Hematopoietic multipotent progenitor cell treated with erythropoietin and hydrocortisone succinate and interleukin-3 and kit ligand, for 15 days (in vitro differentiated cells): ENCODE results near the gene SCAMP2.

ENCODE experiments used
- DNase-seq: peaks from one replicate; pipeline ENCODE4 v3.0.0-alpha.2; 2015; ENCODE audit warnings: low spot score

SCAMP2 gene

DNA sequence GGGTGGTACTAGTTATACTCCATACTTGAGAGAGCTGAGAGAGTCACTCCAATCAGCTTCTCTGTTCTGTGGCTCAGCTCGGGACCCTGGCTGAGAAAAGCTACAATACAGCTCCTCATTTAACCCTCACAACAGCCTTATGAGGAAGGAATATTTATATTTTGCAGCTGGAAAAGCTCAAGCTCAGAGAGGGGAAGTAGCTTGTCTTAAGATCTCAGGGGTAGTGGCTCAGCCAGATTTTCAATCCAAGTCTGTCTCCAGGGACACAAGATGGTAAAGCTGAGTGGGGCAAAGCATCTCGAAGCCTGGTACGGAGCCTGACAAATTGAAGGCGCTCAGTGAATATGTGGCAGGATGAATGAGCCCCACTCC, 14.8 kb downstream of the SCAMP2 start:
- DNase-seq = no peak

DNA sequence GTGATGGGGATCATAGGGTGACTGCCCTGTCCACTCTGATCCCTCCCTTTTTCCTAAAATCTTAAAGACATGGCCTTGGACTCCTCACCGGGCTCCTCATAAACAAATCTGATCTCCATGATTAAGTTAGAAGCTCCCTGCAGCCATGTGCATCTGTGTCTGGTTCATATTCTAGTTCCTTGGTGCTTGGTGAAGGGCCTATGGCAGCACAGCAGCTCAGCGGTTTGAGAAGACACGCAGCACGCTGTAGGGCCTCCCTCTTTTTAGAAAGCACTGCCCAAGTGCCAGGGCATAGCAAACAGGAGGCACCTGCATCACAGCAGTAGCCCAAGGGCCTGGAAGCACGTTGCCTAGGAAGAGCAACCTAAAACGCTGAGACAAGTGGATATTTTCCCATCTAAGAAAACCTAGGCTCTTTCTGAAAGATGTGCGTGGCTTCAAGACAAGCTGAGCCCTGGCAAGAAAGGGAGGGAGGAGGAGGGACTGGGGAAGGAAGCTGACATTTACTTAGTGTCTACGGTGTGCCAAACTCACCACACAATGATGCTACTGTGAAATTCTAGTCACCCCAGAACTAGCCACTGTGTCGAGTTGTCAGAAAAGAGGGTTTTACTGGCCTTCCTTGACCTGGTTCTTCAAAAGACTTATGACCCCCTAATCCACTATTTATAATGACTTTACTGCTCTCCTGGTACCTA, 15.3 kb downstream of the SCAMP2 start:
- DNase-seq = no peak

DNA sequence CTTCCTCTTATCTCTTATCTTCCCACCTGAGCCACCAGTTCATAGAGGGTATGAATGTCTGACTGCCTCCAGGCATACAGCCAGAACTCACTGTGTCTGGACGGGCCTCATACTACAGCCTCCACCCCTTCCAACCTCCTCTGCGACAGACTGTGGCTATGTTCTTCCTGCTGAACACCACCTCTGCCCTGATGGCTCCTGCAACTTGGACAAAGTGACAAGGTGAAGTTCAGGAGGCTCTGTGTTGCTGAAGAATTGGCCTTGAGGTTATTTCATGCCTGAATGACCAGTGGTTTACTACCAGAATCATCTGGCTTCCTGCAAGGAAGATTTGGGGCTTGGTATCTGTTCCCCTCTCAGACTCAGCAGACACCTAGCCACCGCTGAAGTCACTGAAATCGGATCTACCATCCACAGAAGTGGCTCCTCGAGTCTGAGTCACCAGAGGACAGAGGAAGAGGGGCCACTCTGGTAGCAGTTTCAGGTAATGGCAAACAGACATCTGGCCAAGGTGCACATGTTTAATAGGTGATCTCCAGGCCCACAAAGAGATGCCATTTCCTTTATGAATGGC, 16.0 kb downstream of the SCAMP2 start:
- DNase-seq = no peak

DNA sequence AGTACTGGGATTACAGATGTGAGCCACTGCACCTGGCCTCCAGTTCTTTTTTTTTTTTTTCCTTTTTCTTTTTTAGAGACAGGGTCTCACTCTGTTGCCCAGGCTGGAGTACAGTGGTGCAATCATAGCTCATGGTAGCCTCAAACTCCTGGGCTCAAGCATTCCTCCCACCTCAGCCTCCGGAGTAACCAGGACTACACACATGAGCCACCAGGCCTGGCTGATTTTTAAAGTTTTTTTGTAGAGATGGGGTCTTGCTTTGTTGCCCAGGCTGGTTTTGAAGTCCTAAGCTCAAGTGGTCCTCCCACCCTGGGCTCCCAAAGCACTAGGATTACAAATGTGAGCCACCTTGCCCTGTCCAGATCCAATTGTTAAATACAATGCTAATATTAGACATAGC, 16.6 kb downstream of the SCAMP2 start:
- no peak for DNase-seq

DNA sequence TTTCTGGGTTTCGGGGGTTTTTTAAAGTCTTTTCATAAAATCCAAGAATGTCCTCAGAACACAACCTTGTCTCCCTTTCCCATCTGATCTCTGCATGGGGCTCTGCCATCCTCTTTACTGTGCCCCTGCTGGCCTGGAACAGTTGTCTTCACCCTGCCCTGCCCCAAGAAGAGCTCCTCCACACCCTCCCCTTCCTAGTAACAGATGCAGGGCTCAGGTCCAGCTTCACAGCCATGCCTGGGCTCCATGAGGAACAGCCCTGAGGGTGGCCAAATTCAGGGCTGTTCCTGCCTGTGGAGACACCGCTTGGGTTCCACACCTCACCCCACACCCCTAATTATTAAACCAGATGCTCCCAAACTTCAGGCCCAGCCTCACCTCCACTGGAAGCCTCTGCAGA, 17.3 kb downstream of the SCAMP2 start:
- DNase-seq = no peak

DNA sequence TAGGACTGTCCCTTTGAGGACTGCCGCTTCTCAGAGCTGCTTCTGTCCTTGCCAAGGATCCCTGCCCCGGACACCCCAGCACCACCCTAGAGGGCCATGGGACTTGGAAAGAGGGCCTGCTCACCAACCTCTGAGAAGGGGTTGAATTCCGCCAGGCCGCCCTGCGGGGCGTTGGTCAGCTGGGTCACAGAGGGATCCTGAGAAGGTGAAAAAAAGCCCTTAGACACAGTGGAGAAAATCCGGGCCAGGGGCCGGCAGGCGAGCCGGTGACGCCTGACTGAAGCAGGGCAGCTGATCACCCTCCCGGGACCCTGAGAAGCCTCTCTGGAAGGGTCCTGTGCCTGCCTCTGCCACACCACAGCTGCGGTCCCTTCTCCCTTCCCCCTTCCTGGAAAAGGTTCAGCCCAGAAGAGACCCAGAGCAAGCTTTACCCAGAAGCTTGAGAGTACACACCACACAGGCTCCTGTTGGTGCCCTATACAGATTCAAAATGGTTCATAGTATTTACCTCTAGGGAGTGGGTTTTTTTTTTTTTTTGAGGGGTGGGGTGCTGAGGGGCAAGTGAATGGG, 18.6 kb downstream of the SCAMP2 start:
- no peak for DNase-seq

DNA sequence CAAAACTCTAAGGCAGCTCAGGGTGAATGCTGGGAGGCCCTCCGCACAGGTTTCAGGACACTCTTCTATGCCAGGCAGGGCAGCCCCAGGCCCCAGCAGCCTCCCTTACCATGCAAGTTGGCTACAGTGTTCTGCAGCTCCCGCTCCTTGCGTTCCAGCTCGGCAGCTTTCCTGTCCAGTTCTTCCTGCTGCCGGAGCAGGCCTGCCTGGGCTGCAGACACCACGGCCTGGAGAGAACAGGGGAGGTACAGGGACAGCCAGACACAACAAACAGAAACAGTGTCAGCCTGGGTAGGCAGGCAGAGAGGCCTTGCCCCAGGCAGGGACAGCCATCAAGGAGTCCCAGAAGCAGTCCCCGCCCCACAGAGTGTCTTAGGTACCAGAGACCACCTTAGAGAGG, 21.2 kb downstream of the SCAMP2 start:
- DNase-seq = no peak

DNA sequence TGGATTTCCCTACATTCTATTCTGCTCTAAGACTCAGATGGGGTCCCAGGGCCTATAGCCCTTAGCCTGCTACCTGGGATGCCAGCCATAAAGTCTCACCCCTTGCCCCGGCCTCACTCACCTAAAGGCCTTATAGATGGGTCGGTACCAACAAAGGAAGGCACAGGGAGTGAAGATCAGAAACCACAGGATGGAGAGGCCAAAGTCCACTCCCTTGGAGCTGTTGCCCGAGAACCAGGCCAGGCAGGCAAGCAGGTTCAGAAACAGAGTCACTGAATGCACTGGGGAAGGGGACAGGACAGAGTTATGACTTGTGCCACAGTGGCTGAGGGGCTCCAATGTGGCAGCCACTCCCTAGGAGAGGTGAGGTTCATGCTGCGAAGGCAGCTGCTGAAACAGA, 22.8 kb downstream of the SCAMP2 start:
- no peak for DNase-seq

DNA sequence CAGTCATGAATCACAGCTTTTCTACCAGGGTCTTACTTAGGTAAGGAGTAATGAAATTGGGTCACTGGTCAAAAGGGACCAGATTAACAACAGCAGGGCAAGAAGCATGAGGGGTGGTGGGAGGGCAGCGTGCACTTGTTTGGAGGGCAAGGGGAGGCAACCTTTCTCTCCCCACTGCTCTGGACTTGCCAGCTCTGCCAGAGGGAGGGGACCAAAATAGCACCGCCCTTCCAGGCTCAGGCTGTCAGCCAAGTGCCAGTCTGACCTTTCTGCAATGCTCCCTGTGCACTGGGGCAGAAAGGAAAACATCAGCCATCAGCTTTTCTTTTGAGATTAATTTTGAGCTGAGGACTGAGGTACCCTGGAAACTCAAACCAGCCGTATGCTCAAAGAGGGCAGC, 25.7 kb downstream of the SCAMP2 start:
- peak; percentile 18 for DNase-seq

DNA sequence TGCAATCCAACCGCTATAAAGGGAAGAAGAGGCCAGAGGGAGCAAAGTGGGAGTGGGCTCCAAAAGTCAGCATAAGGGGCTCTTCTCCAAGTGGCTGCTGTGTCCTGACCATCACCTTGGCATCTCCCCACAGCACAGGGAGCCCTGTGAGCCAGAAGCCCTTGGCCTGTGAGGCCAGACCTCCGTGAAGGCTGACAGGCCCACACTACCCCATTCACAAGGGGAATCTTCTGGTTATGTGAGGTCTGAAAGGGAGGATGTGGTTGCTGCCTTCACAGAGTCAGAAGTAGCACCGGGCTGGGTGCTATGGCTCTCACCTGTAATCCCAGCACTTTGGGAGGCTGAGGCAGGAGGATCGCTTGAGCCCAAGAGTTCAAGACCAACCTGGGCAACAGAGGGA, 27.6 kb downstream of the SCAMP2 start:
- no peak for DNase-seq

DNA sequence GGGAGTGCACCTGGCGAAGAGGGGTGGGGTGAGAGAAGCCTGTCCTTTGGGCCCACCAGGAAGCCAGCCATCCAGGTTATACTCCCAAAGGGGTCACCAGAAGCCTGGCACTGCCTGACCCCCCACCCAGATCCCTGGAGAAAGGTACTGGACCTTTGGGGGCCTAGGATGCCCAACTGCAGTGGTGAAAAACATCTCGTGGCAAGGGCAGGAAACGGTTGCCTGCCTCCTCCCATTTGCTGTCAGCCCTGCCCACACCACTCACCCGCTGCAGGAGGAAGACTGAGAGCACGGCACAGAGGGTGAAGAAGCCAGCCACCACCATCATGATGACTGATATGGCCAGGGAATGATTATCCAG, 28.0 kb downstream of the SCAMP2 start:
- DNase-seq = no peak

DNA sequence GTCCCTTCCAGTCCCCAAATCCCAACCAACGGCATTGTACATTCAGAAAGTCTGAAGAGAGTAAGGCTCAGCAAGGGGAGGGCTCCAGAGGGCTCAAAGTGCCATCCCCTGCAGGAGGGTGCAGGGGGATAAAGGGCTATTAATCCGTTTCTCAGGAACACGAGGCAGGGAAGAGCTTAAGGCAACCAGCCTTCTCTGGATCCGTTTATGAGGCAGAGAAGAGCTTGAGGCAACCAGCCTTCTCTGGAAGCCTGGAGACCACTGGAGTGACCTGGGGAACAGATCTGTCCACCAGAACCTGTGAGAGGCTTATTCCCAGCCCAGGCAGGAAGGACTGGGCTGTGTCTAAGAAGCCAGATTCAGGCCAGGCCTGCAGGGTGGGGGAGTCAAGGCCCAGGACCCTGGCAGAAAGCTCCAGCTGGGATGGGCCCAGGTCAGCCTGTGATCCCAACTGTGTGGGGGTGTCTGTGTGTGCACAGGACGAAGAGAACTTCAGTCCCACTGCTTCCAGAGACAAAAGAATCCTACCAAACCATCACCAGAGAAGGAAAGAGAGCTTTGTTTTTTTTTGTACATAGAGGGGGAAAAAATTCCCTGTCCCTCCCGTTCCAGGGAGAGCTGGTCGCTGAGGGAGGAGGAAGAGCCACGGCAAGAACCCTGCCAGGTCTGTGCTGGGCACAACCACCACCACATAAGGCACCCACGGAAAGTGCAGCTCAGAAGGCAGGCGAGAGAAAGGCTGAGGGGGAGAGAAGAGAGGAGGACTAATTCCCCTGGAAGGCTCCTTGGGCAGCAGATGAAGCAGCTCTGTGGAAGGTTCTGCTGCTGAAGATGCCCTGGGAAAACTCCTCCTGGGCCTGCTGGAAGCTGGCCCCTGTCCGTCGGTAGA, 28.6 kb downstream of the SCAMP2 start:
- no peak for DNase-seq

DNA sequence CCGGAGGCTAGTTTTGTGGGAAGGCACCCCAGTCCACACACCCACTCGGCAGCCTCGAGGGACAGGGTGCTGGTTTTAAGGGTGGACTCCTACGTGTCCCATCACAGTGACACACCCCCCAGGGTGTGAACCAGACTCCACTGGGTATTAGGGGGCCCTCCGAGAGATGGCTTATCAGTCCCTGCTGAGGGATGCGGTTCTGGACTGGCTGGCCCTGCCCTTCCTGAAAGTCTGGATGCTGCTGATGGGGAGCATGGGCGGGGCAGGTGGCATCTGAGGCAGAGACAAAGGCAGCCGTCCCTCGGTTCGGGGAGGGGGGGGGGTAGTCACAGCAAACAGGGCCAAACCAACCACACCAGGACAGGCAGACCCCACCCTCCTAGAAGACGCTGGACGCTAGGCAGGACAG, 29.3 kb downstream of the SCAMP2 start:
- peak; percentile 58 for DNase-seq

DNA sequence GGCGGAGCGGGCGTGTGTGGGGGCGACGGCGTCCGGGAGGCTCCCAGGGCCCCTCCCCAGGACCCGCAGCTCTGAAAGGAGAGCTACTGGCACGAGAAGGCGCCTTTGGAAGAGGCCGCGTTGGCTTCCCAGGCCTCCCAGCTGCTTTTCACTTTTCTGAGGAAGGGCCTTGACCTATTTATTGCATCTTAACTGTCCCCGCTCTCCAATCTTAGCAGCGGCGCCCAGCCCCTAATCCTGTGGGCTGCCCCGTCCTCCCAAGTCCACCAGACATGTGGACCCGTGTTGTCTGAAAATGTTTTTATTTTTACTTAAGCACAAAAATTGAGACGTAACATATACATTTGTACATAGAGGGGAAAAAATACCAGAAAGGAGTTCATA, 29.7 kb downstream of the SCAMP2 start:
- no peak for DNase-seq

DNA sequence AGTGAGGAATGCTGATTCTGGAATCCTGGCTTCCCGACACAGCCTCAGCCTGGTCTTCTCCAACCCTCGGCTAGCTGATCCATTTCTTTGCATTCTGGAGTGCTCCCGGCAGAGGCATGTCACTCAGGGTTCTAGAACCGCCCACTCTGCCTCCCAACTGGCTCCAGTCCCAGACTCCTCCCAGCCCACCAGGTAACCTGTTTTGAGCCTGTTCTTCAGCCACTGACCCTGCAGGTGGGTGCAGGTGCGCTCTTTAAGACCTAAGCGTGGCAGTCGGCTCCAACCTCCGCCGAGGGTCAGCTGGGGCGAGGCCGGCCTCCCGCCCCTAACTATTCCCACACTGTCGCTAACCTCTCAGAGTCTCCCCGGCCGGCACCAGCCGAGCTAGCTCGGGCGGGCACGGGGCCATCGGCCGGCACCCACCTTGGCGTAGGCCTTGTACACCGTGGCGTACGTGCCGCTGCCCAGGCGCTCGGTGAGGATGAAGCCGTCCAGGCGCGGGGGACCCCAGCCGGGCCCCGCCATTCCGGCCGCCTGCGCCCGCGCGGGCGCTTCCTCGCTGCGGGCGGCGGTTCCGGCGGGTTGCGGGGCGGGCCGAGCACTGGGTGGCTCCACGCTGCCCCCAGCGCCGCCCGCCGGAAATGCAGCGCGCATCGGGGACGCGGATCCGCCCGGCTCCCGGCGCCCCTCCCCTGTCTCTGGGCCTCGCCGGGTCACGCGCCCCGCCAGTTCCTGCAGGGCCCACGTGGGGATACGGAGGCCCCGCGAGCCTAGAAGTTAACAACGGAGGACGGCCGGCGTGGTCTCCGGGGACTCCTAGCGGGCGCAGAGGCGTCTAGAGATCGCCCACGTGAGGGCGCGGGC, 30.4 kb downstream of the SCAMP2 start, which contains the start of gene ULK3:
TSS of gene ULK3 (minus strand) at position 576 of the 864 bp plus-strand sequence. CDS start at position 525, 51 bp downstream.
- peak; percentile 87 for DNase-seq

DNA sequence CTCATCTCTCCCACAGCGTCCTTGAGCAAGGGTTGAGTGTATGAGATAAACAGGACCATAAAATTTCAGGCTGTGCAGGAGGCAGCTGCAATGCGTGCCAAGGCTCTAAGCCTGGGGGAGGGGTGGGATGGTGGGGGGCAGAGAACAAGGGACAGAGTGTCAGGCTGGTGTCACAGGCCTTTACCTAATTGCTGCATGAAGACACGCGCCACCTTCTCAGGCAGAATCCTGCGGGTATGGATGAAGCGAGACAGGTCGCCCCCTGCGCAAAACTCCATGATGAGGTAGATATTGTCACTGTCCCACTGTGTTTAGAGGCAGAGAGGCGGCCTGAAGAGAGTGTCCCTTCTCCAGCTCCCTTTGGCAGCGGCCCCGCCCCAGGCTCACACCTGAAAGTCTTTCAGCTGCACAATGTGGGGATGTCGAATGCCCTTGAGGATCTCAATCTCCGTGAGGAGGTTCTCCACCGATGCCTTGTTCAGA, 31.2 kb downstream of the SCAMP2 start:
- no peak for DNase-seq

DNA sequence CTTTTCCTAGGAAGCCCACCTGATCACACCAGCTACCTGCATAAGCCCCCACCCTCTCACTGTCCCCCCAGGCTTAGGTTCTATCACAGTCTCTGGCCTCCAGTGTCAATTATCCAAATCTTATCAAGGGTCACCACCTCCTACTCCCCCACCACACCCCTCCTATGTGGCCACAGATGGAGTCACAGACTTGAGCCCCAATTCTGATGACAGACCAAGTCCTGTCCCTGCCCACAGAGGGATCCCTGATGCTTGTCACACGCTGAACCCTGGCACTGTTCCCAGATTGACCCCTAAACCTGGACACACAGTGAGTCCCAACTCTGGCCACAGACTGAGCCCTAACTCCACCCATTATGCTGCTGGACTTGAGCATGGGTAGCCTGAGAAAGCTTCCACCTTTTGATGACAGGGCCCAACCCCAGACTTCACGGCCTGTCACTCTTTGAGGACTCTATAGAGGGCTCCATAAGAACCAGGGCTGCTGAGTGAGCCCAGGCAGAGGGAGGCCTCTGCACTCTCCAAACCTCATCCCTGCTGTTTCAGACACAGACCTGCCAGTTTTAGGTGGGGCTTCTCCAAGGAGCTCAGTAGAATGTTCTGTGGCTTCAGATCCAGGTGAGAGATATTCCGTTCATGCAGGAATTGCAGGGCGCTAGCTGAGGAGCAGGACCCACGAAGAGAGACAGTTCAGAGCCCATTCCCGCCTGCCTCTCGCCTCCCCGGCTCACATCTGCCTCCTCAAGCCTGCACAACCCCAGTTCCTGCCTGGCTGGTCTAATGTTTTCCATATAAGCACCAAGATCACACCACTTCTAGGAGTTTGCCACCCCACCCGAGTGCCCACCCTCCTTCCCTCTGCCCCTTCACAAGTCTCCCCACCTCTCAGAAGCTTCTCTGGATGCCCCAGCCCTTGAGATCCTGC, 32.1 kb downstream of the SCAMP2 start:
- no peak for DNase-seq

DNA sequence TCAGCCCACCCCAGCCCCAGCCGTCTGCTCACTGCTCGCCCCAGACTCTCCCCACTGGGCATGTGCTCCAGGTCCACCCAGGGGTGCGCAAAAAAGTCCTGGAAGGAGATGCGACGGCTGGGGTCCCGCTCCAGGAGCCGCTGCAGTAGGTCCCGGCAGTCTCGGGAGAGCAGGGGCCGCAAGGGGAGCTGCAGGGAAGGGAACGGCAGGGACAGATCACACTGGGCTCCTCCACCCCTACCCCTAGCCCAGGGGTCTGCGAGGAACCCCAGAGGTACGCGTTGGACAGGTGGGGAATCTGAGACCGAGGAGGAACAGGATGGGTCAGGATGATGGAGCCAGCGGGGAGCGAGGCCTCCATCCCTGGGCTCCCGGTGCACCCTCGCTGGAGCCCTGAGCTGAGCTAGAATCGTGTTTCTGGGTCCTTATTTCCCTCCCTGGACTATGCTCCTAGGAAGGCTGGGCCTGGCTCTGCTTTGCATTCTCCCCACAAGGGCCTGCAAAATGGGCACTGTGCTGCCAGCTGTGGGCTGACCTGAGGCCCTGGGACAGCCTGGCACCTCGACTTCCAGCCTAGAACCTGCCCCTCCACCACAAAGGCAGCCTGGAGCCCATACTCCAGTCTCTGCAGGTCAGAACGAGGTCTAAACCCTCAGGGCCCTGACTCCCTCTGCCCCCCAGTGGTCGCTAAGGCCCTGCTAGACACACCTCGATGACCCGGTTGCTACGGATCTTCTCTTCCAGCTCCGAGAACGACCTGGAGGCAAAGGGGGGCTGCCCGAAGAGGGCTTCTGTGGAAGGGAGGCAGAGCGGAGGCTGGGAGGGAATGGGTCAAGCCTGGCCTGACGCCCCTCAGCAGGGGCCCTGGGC, 33.4 kb downstream of the SCAMP2 start:
- no peak for DNase-seq

DNA sequence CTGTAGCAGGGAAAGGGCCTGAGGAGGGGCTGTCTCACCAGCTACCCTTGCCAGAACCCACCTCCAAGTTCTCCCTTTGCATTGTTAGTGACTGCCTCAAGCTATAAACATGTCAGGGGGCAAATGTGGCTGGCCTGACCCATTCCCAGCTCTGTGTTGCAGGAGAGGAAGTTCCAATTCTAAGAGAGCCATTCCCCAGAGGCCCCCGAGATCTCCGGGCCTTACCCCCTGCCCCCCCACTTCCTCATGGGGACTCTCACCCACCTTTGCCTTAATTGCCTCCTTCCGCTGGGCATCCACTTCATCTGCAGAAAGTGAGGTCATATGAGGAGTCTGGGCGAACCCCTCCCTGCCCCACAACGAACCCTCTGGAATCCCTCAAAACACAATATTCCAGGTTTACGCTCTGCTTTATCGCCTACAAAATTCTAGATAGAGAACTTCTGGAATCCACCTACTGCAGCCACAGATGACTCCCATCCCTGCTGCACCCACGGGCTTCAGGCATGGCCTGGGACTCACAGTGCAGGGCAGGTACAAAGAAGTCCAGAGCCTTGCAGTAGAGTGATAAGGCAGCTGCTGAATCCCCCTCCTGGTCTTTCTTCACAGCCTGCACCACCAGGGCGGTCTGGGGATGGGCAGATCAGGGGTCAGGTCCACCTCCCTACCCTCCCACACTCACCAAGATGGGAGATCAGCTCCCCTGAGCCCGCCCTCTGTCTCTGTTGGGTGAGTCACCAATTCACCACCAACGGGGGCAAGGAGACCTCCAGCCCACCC, 34.2 kb downstream of the SCAMP2 start:
- no peak for DNase-seq
